ENCODE data around the gene MIOX.

- no peak for TF ChIP-seq CTCF (IDR thresholded peaks at IDR 0.05)
- no peak for TF ChIP-seq ZFX (IDR thresholded peaks at IDR 0.05; ENCODE audit: borderline replicate concordance)
These were observed 41.4 kb upstream of the MIOX start for GRCh38 chr22:50445071-50445879.

All from 22Rv1 (cell line).